Astrocyte of the cerebellum (primary cell): Measurements from ENCODE around the gene DTNBP1.

ENCODE experiments used
- DNase-seq: peaks from one replicate; pipeline ENCODE4 v3.0.0-alpha.2; 2011; ENCODE audit warnings: low read depth
- H3K4me3 ChIP-seq: 2 replicates; pipeline ENCODE4 v1.5.1; 2011; ENCODE audit warnings: mild to moderate bottlenecking, low read depth, low read length, moderate library complexity
- CTCF ChIP-seq: IDR thresholded peaks from 2 replicates; pipeline ENCODE4 v1.5.1; 2012; ENCODE audit warnings: low read length, low read depth, moderate library complexity, mild to moderate bottlenecking; ENCODE audit errors: missing control alignments
- in situ Hi-C: cut with HindIII; loops from 2 replicates; pipeline ENCODE4 v1.10.0; 2017; ENCODE audit warnings: low sequenced_read_pairs

DTNBP1 gene

GRCh38 chr6:15524861-15525401 lies 137.9 kb downstream of the DTNBP1 start:
- no peak overlapping the region for H3K4me3 ChIP-seq
- no peak for TF ChIP-seq CTCF
- DNase-seq, result no peak
- in situ Hi-C loops, result no loop called here

GRCh38 chr6:15523679-15524630 lies 138.9 kb downstream of the DTNBP1 start:
- in situ Hi-C loops, result no loop called here
- no peak for TF ChIP-seq CTCF
- no peak for DNase-seq
- H3K4me3 ChIP-seq, result no peak overlapping the region

GRCh38 chr6:15522856-15523529 lies 139.8 kb downstream of the DTNBP1 start:
- in situ Hi-C loops, result no loop called here
- H3K4me3 ChIP-seq, result no peak overlapping the region
- no peak for TF ChIP-seq CTCF
- no peak for DNase-seq

DNA sequence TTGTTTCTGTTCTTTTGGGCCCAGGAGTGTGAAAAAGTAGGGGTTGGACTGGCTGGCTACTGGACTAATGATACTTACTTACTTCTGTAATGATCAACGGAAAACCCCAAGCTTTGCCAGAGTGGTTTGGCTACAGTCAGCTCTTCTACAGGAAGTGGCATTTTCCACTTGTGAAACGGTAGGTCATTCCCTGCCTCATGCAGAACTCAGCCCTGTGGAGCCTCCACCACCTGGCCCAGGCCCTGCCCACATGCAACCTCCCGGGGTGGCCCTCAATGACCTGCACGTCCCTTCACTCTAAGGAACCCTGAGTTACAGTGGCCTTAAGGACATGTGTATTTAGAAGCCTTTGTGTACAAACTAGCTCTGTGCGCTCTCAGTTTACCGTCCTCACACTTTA lies 140.4 kb downstream of the DTNBP1 start:
- in situ Hi-C loops, result no loop called here
- DNase-seq, result no peak
- H3K4me3 ChIP-seq, result no peak overlapping the region
- TF ChIP-seq CTCF, result no peak

GRCh38 chr6:15522026-15522425 lies 140.8 kb downstream of the DTNBP1 start:
- TF ChIP-seq CTCF, result no peak
- no peak for DNase-seq
- in situ Hi-C loops, result no loop called here
- H3K4me3 ChIP-seq, result no peak overlapping the region

GRCh38 chr6:15521582-15521981 lies 141.2 kb downstream of the DTNBP1 start:
- no peak overlapping the region for H3K4me3 ChIP-seq
- in situ Hi-C loops, result no loop called here
- no peak for DNase-seq
- no peak for TF ChIP-seq CTCF
